GM19324 (cell line): ENCODE results near the gene BGN.

Source experiments
- ATAC-seq: cut with Tn5 transposase; IDR thresholded peaks from one replicate; pipeline ENCODE4 v1.9.1; 2021; ENCODE audit warnings: mild to moderate bottlenecking, moderate library complexity; ENCODE audit not compliant: unreplicated experiment, low FRiP score

BGN gene

DNA sequence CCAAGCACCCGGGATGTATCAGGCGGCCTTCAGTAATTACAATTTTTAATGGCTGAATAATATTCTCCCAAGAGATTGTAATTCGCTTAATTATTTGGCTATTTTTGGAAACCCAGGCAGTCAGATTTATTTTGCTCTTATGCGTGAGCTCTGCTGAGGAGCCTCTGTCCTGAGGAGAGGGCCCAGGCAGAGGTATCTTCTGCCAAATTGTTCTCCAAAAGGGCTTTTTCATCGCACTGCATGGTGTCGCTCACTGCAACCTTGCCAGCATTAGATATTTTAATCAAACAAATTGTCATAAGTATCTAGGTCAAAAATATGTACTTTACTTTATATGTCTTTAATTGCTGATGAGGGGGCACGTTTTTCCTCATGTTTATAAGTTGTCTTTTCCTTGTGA lies 28.5 kb downstream of the BGN start:
- ATAC-seq: no peak

DNA sequence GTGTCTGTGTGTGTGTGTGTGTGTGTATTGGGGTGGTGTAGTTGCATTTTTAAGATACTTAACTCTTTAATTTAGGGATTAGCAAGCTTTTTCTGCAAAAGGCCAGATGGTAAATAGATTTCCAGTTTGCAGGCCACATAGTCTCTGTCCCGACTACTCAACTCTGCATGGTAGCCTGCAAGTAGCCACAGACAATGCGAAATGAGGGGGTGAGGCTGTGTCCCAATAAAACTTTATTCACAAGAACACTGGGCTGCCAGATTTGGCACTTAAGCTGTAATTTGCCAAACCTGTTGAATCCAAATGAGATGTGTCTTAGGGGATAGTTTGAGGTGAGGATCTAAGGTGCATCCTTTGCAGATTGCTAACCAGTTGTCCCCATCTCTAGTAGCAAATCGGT lies 29.5 kb downstream of the BGN start:
- ATAC-seq: no peak

DNA sequence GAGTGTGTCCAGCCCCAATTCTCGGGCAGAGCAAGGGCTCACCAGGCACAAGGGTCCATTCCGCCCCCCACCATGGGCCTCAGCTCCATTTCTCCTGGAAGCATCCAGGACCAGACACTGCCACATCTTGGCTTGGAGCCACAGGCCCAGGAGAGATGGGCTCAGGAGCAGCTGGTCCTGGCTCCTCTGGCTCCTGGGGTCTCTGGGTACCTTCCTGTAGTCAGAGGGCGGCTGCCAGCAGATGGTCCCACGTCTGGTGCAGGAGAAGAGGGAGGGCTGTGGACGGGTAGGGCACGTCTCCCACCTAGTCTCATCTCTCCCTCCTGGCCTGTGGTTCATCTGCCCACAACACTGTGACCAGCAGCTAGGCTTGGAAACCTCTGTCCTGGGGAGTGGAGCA lies 30.7 kb downstream of the BGN start:
- ATAC-seq: no peak

DNA sequence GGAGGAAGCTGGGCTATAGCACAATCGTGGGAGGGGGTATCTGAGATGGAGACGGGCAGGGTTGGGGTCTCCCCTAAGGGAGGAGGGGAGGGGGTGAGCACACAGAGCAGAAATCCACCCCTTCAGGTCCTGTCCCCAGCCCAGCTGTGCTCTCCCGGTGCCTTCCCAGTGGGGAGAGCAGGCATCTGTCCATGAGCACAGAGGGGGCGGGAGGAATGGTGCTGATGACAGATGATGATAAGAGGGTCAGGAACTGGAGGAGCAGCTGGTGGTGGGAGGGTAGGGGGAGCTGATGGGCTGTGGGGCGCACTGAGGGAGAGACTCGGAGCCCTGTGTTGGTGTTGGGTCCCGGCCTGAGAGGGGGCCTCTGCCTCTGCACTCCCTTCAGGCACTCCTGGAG lies 31.3 kb downstream of the BGN start:
- ATAC-seq: no peak

DNA sequence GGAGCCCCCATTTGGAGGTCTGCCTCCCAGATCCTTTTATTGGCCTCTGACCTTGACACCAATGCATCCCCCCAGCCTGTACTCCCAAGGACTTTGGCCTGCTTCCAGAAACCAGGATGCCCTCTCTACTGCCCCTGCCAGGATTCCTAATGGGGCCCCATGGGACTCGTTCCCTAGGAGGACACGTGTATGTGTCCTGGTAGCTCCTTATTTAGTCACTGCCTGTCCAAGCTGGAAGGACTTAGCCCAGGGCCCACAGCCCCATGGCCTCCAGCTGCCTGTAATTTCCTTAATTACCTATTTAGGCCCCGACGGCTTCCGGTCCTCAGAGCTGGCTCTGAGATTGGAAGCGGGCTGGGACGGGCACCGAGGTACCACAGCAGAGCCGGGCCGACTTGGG lies 32.0 kb downstream of the BGN start:
- no peak for ATAC-seq

DNA sequence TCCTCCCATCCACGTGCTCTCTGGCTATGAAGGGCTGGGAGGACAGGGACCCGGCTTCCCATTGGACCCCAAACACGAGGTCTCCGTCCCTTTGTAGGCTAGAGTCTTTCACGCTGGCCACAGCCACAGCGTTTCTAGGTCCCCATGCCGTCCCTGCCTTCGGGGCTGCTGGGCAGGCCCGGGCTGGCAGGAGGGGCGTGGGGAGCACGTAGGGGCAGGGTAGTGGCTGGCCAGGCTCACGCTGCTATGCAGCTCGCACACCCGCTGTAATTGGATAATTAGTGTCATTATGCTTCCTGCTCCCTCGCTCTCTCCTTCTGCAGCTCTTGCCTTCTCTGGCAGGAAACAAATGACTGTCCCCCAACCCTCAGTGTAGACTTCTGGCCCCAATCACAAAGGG lies 32.4 kb downstream of the BGN start:
- ATAC-seq: no peak

DNA sequence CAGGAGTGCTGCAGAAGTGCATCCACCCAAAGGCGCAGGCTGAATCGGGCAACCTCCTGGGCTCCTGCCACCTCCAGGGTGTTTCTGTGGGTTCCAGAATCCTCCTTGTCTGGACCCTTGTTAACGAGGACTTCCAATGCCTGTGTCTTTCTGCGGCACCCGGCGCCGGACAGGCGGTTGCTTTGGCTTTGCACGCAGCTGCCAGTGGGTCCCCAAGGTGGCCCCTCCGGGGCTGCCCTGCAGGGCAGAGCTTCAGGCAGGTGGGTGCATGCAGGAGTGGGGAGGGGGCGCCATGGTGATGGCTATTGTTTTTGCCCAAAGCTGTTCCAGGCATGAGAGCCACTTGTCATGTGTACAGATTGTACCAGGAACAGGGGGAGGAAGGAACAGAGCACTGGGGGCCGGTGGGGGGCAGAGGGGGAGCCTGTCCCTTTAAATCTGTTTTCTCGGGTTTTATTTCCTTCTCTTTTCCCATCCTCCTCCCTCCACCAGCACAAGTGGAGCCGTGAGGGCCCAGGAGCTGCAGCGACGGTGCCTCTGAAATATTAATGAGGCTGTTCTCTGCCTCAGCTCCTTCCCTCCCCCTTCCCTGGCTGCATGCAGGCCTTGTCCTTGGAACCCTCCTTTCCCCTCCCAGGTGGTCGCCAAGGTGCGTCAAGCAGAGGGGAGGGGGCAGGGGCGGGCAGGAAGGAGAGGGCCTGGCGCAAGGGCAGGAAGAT lies 35.8 kb downstream of the BGN start:
- ATAC-seq: no peak

DNA sequence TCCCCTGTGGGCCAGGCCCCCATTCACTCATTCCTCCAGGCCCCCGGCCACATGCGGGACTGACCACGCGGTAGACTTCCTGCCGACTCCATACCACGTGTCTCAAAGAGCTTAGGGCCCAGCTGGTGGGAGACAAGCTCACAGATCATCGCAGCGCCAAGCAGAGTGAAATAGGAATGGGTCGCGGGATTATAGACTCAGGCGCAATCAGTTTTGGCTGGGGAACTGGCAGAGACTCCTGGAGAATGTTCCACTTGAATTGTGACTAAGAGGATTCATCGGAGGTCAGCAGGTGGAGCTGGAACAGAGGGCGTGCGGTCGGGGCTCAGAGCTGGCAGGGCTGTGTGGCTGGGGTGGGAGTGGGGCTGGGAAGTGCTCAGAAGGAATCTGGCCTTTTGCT lies 38.3 kb downstream of the BGN start:
- ATAC-seq: no peak

DNA sequence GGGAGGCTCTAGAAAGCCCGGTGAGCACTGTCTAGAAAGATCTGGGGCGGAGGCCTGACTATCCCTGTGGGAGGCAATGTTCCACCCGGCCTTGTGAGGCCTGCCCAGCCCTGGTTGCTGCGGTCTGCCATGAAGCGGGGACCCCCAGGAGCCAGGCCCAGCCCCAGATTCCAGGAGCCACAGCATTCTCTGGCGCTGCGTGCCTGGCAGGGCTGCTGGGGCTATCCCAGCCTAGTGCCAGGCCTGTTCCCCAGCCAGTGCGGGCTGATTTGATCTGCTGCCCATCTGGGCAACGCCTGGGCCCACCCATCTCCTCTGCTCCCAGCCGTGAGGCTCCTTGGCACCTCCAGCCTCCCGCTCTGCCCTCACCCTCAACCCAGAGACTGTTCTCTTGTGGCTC lies 42.3 kb downstream of the BGN start:
- ATAC-seq: no peak

DNA sequence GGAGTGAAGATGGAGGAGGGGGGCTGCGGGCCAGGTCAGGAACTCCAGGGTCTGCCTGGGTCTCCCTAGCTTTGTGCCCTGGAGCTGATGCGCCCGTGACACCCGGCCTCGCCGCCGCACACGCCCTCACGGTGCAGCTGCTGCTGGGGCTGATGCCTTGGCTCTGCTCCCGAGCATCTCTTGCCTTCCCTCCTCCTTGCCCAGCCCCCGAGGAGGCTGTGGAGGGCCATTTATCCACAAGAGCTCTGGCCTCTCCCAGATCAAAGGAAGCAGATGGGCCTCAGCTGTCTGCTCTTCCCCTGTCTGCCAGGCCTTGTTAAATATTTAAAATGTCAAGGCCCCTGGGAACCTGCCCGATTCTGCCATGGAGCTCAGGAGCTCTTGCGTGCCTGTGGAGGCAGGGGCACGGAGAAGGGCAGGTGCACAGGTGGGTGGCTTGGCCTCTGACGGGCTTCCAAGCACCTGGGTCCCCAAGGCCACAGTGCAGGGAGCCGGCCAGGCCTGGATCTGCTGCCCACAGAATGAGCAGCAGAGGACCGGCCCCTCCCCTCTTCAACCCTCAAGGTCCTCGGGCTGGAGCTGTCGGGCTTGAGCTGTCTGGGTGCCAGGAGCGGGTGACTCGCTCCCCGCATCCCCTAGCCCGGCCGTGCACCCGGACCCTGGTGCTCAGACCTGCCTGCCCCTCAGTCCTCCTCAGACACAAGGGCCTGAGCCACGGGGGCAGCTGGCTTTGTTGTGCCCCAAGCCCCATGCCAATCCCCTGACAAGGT lies 42.9 kb downstream of the BGN start:
- ATAC-seq: no peak

DNA sequence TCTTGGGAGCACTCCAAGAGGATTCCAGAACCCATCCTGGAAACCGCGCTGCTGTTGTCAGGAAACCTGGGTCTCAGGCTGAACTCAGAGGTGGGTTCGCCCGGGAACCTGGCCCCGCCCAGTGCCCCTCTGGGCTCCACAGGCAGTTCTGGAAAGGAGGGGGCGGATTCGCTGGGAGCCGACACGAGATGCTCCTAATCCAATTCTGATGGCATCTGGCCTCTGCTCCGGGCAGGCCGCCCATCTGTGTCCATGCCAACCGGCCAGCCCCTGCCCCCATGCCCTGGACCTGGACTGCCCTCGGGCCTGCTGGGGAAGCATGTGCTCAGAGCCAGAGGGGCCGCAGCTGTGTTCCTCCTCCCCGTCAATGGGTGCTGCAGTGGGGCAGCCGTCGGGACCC lies 43.6 kb downstream of the BGN start:
- no peak for ATAC-seq

DNA sequence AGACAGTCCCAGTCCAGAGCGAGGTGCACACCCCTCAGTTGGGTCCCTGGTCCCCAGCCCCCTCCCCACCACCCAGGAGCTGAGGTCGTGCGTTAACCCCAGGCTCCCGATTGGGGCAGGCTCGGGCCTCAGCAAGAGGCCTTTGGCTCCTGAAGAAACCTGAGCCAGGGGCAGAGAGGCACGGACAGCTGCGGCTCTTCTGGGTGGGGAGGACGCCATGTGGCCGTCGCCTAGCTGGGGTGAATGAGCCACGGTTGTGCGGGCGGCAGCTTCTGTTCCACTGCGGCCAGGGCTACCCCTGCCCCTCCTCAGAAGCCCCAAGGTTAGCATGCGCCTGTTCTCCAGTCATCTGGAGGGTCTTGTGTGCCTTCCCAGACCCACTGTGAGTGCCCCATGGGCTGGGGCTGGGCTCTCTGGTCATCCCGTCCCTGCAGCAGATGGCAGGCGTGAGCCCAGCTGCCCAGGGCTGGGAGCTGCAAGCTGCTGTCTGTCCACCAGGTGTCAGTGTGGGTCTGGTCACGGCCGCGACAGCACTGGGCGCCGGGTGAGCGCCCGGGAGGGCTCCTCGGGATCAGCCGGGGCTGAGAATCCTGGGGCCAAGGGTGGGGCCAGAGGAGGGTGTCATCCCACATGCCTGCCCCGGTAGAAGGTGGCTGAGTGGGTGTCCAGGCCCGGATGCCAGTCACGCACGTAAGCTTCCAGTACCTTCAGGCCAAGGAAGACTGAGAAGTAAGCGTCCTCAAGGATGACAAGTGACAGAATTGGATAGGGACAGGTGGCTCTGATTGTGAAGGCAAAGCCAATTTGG lies 44.6 kb downstream of the BGN start:
- no peak for ATAC-seq

DNA sequence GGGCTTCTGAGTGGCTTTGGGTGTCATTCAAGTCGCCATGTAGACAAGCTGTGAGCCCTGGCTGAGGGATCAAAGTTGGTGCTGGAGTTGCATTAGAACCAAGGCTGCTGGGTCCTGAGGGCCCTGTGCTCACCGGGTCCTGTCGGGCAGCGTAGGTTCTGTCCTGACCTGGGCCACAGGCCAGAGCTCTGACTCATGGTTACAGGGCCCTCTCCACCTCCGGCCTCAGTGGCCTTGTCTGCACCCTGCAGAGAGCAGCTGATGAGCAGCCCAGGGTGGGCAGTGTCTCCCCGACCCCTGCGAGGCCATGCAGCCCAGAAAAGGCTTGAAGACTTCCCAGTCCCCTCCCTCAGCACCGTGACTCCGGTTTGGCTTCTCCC lies 45.2 kb downstream of the BGN start:
- ATAC-seq: no peak

DNA sequence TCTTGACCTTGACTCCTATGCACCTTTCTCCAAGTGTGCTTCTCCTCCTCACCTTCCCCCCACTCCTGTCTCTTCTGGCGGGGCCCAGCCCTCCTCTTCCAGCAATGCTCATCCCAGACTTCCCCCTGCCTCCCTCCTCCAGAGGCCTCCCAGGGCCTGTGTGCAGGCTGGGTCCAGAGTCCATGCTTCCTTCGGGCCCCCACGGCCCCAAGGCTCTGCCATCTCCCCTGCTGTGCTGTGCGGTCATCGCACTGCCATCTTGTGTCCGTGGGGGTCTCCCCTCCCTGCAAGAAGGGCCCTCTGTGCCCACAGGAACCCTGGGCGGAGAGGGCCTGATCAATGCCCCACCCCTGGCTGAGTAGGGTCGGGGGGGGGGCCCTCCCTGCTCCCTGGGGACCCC lies 49.9 kb downstream of the BGN start:
- ATAC-seq: no peak

DNA sequence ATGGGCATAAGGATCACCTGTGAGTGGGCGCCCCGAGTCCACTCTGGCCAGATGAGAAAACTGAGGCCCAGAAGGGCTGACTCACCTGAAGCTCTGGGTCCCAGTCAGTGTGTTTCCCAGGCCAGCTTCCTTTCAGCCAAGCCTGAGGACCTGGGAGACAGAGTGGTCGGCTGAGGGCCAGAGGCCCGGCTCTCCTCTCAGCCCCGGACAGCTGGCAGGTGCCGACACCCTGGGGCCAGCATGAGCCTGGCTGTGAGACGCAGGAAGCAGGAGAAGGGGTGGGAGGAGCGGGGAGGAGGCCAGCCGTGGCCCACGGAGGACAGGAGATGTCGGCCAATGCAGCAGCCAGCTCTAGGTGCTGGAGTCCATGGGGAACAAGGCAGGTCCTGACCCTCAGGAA lies 51.6 kb downstream of the BGN start:
- ATAC-seq: no peak

DNA sequence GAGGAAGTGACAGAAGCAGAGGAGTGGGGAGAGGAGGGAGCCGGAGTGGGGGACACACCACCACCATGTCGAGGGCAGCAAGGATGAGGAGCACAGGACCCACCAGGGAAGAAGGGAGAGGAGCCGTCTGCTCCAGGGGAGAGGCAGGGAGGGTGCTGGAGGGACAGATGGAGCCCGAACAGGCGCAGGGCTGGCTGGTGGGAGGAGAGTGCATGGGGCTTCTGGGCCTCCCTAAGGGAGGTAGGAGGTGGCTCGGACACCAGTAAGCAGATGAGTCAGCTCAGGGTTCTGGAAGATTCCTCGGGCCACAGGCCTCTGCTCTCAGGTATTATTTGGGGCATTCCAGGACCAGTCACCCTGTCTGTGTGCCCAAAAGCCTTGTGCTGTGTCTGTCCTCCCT lies 52.4 kb downstream of the BGN start:
- no peak for ATAC-seq

DNA sequence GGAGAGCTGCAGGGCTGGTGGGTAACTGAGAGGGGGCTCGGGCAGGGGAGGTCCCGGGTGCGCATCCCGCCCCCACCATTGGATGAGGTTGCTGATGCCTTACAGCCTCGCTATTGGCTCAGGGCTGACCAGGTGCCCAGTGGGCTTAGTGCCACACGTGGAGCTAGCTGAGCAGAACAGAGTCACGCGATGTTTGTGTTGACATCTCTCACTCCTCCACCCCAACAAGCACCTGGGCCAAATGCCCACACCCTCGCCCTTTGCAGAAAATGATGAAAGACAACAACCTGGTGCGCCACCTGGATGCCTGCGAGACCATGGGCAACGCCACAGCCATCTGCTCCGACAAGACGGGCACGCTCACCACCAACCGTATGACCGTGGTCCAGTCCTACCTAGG lies 54.5 kb downstream of the BGN start:
- ATAC-seq: no peak

DNA sequence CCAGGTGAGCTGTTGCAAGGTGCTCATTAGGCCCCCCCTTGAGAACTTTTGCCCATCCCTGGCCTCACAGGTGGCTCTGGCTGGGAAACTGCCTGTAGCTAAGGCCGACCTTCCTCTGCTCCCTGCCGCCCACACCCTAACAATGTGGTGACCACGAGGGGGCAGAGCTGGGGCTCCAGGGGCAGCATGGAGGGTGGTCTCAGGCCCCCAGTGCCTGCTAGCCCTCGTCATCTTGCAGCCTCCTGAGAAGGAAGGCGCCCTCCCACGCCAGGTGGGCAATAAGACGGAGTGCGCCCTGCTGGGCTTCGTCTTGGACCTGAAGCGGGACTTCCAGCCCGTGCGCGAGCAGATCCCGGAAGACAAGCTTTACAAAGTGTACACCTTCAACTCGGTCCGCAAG lies 55.0 kb downstream of the BGN start:
- ATAC-seq: no peak

DNA sequence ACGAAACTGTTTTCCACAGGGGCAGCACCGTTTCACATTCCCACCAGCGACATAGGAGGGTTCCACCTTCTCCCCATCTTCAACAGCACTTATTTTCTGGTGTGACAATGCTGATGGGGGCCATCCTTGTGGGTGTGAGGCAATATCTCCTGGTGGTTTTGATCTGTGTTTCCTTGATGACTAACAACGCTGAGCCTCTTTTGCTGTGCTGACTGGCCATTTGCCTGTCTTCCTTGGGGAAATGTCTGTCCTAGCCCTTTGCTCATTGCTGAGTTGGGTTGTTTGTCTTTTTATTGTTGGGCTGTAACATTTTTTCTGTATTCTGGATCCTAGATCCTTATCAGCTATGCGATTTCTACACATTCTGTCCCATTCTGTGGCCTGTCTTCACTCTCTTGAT lies 56.4 kb downstream of the BGN start:
- ATAC-seq: no peak

DNA sequence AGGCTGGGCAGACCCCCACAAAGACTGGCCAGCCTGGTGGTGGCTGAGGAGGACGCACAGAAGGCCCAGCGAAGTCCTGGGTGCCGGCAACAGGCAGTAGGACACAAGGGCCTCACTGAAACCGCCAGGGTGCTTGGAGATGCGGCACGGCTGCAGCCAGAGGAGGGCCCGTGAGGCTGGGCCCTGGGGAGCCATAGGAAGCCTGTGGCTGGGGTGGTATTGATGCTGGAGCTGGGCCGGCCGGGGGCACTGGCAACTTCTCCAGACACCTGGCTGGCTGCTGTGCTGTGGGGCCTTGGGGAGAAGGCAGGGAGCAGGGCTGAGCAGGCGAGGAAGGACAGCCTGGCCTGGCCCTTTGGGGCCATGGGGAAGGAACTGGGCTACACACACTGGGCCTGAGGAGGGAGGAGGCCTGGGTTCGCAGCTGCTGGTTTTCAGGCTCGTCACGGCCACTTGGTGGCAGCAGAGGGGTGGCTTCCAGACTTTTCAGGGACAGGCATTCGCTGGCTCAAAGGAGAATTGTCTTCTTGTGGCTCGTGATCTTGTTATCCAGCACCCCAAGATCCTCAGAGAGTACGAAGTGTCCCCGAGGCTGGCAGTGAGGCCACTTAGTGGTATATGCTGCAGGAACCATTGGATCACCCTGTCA lies 59.9 kb downstream of the BGN start:
- no peak for ATAC-seq

DNA sequence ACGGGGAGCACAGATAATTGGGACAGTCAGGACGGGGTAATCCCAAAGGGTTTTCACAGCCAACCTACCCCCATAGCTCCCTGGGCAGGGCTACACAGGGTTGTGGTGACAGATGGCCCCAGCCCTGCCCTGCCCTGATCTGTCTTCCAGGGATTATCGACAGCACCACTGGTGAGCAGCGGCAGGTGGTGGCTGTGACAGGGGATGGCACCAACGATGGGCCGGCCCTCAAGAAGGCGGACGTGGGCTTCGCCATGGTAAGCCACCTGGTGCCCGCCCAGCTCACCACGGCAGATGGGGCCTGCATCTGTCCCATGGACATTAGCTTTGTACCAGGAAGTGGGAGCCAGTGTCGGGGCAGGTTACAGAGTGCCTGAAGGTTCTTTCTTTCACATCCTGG lies 62.0 kb downstream of the BGN start:
- ATAC-seq: no peak
